HG03103 (cell line): ENCODE measurements around the gene NDST1.

ENCODE experiments used
- ATAC-seq: cut with Tn5 transposase; IDR thresholded peaks from one replicate; pipeline ENCODE4 v1.9.1; 2021; ENCODE audit warnings: low read depth; ENCODE audit not compliant: unreplicated experiment

Gene NDST1

GRCh38 chr5:150488519-150489359 is 19.2 kb upstream of the NDST1 start:
- no peak for ATAC-seq

- ATAC-seq = peak; percentile 76
These were observed 18.3 kb upstream of the NDST1 start for GRCh38 chr5:150489360-150490295.

- ATAC-seq = no peak
These were observed 17.6 kb upstream of the NDST1 start for GRCh38 chr5:150490296-150490669.

GRCh38 chr5:150490754-150491153 is 17.2 kb upstream of the NDST1 start:
- ATAC-seq = no peak

GRCh38 chr5:150491876-150492275 is 16.1 kb upstream of the NDST1 start:
- no peak for ATAC-seq

GRCh38 chr5:150492621-150493020 is 15.3 kb upstream of the NDST1 start:
- ATAC-seq = no peak

GRCh38 chr5:150496098-150496497 is 11.8 kb upstream of the NDST1 start:
- no peak for ATAC-seq

GRCh38 chr5:150496534-150496933 is 11.4 kb upstream of the NDST1 start:
- ATAC-seq = no peak

- no peak for ATAC-seq
These were observed 10.5 kb upstream of the NDST1 start for GRCh38 chr5:150497274-150497988.

- no peak for ATAC-seq
These were observed 10.0 kb upstream of the NDST1 start for GRCh38 chr5:150497989-150498317.

GRCh38 chr5:150498501-150498900 is 9.4 kb upstream of the NDST1 start:
- no peak for ATAC-seq

- no peak for ATAC-seq
These were observed 9.0 kb upstream of the NDST1 start for GRCh38 chr5:150498971-150499370.

- ATAC-seq = no peak
These were observed 8.4 kb upstream of the NDST1 start for GRCh38 chr5:150499437-150499956.

GRCh38 chr5:150500328-150500841 is 7.5 kb upstream of the NDST1 start:
- ATAC-seq = no peak

GRCh38 chr5:150500905-150501304 is 7.0 kb upstream of the NDST1 start:
- no peak for ATAC-seq

GRCh38 chr5:150502106-150502505 is 5.8 kb upstream of the NDST1 start:
- no peak for ATAC-seq

- no peak for ATAC-seq
These were observed 5.1 kb upstream of the NDST1 start for GRCh38 chr5:150502847-150503246.

GRCh38 chr5:150503386-150503785 is 4.5 kb upstream of the NDST1 start:
- ATAC-seq = no peak

- ATAC-seq = no peak
These were observed 3.8 kb upstream of the NDST1 start for GRCh38 chr5:150503977-150504620.

GRCh38 chr5:150505041-150505511 is 2.9 kb upstream of the NDST1 start:
- ATAC-seq = no peak
